Esophagus squamous epithelium (tissue), 5 donors: ENCODE results near the gene FNDC3B. TPM values are rescaled to one million over a fixed set of nuclear protein-coding genes. Genes with fewer than 3 reads are reported as not detected.

Experiments used
- DNase-seq: peaks from one replicate; lab custom pipeline; 2025; lab: John Stamatoyannopoulos, UW
- H3K27ac ChIP-seq, 4 donors: fragments of 200-600 bp; sonication (generic); one replicate each; pipeline ENCODE4 v1.5.1; 2016 to 2019; ENCODE audit warnings: mild to moderate bottlenecking in 1 of 4
- H3K27me3 ChIP-seq, 4 donors: fragments of 200-600 bp; sonication (generic); 1 replicate in 3 of 4; 2 replicates in 1 of 4; pipeline versions ENCODE4 v1.5.1 to v1.6.0; 2017 to 2021; ENCODE audit warnings: antibody characterized with exemption in 1 of 4
- H3K36me3 ChIP-seq, 3 donors: fragments of 200-600 bp; sonication (generic); one replicate each; pipeline ENCODE4 v1.5.1; 2016 to 2019
- H3K4me1 ChIP-seq, 3 donors: fragments of 200-600 bp; sonication (generic); one replicate each; pipeline ENCODE4 v1.5.1; 2017 to 2019
- H3K4me3 ChIP-seq, 4 donors: fragments of 200-600 bp; sonication (generic); 1 replicate in 3 of 4; 2 replicates in 1 of 4; pipeline ENCODE4 v1.5.1; 2016 to 2019; ENCODE audit warnings: mild to moderate bottlenecking in 2 of 4, moderate library complexity in 1 of 4
- H3K9me3 ChIP-seq, 3 donors: fragments of 200-600 bp; sonication (generic); one replicate each; pipeline ENCODE4 v1.5.1; 2016 to 2019
- CTCF ChIP-seq, 6 experiments: fragments of 450-650 bp in 4 of 6; fragments of 200-600 bp in 2 of 6; sonication (generic) in 2 of 6; IDR thresholded peaks; one replicate each; pipeline ENCODE4 v1.5.1; 2016 to 2019; ENCODE audit warnings: antibody characterized with exemption in 6 of 6, mild to moderate bottlenecking in 4 of 6, moderate library complexity in 4 of 6
- POLR2A ChIP-seq, 4 donors: fragments of 450-650 bp; IDR thresholded peaks; one replicate each; pipeline ENCODE4 v1.6.1; 2017; ENCODE audit warnings: antibody characterized with exemption in 4 of 4, mild to moderate bottlenecking in 4 of 4, moderate library complexity in 3 of 4
- WGBS, 2 donors: methylation state at CpG; one replicate each; pipeline ENCODE4 v1.1.5; 2018; 5-methylcytosine and 5-hydroxymethylcytosine counted together
- intact Hi-C: fragments of 100-400 bp; cut with DNase I; formaldehyde crosslinking; loops from one replicate; pipeline ENCODE4 v1.15.0; 2022
- total RNA-seq, 4 donors: library from RNA; depleted of rRNA; stranded (reverse); fragments of >200 nt; gene quantifications; one replicate each; pipeline ENCODE4 v1.1.0, GENCODE V29; 2016
- donor health status: DM: yes; HTN: yes; CAD: no.

The FNDC3B gene
- total RNA-seq, 4 donors from 2014 or later: 7.7 to 44.3 (median 20.4) TPM

DNA sequence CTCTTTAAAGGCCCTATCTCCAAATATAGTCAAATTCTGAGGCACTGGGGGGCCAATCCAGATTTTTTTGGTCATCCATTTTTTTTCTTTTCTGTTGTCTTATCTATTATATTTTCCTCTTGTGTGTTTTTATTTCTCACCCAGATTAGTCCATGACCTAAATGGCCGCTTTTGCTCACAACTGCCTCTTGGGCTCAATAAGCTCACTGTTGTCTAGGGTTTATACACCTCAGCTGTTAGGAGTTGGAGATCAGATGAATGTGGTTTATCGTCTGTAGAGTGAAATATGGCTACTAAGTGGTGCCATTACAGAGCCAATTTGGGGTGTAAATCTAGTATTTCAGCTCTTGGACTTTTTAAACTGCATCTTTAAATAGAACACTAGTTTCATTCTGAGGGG lies 235.5 kb downstream of the FNDC3B start:
- Histone ChIP-seq H3K4me1 (peaks cover 0 to 23% (median 11%) of the 10 kb centered on the region in 3 donors), H3K4me3 (no peak overlapping the region), H3K27me3 (no peaks in the 10 kb centered on the region), H3K27ac (no peak overlapping the region), H3K36me3 (no peaks in the 10 kb centered on the region), H3K9me3 (no peaks in the 10 kb centered on the region)
- intact Hi-C loops: no loop called here
- TF ChIP-seq POLR2A (IDR thresholded peaks at IDR 0.05): no peak
- TF ChIP-seq CTCF (IDR thresholded peaks at IDR 0.05): no peak
- no peak for DNase-seq
- 88 to 93% methylated on average over 2 of the region's 2 CpGs for WGBS, 2 donors

- DNase-seq: no peak
- no peak overlapping the region for H3K27ac ChIP-seq
- H3K9me3 ChIP-seq: no peaks in the 10 kb centered on the region
- no peak overlapping the region for H3K4me3 ChIP-seq
- TF ChIP-seq POLR2A (IDR thresholded peaks at IDR 0.05) (no peak), CTCF (IDR thresholded peaks at IDR 0.05) (no peak)
- H3K27me3 ChIP-seq: no peaks in the 10 kb centered on the region
- 79 to 82% methylated on average over 1 of the region's 1 CpG for WGBS, 2 donors
- intact Hi-C loops: no loop called here
- peaks cover 0 to 30% (median 12%) of the 10 kb centered on the region in 3 donors for H3K4me1 ChIP-seq
- H3K36me3 ChIP-seq: no peaks in the 10 kb centered on the region
Observed at GRCh38 chr3:172275586-172275985, 236.2 kb downstream of the FNDC3B start.

DNA sequence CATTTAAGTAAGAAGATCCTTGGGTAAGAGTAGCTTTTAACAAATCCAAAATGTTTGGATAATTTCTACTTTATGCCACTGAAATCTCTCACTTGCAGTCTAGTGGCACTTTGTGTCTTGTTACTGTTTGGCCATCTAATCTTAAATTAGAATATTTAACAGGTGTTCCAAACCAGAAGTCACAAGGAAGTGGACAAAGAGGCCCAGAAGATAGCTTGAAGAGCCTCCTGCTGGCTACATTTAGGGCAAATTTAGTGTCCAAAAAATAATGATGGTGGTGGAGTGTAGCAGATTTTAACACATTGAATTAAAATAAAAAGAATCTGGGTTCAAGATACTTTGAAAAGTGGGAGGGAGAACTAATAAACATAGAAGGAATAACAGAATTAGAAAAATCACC lies 236.7 kb downstream of the FNDC3B start:
- intact Hi-C loops: no loop called here
- Histone ChIP-seq H3K36me3 (no peaks in the 10 kb centered on the region), H3K9me3 (no peaks in the 10 kb centered on the region), H3K4me1 (peaks cover 0 to 32% (median 12%) of the 10 kb centered on the region in 3 donors), H3K27me3 (no peaks in the 10 kb centered on the region), H3K4me3 (no peak overlapping the region), H3K27ac (no peak overlapping the region)
- TF ChIP-seq CTCF (IDR thresholded peaks at IDR 0.05) (no peak), POLR2A (IDR thresholded peaks at IDR 0.05) (no peak)
- no peak for DNase-seq

DNA sequence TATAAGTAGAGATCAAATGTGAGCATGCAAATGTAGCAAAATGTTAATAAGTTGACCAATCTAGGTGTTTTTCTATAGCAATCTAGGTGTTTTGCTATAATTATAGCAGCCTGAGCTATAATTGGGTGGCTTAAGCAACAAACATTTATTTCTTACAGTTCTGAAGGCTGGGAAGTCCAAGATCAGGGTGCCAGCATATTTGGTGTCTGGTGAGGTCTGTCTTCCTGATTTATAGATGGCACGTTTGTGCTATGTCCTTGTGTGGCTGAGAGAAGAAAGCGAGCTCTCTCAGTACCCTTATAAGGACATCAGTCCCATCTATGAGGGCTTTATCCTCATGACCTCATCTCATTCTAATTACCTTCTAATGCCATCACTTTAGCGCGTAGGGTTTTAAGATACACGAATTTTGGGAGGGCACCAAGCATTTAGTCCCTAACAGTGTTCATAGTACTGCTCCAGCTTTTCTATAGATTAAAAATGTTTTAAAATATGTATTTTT lies 237.8 kb downstream of the FNDC3B start:
- DNase-seq: no peak
- H3K27ac ChIP-seq: no peak overlapping the region
- no peaks in the 10 kb centered on the region for H3K9me3 ChIP-seq
- TF ChIP-seq CTCF (IDR thresholded peaks at IDR 0.05): no peak
- no peak overlapping the region for H3K4me3 ChIP-seq
- H3K27me3 ChIP-seq: no peaks in the 10 kb centered on the region
- H3K36me3 ChIP-seq: no peaks in the 10 kb centered on the region
- 77 to 95% methylated on average over 5 of the region's 5 CpGs for WGBS, 2 donors
- intact Hi-C loops: no loop called here
- H3K4me1 ChIP-seq: peaks cover 0 to 32% (median 12%) of the 10 kb centered on the region in 3 donors

DNA sequence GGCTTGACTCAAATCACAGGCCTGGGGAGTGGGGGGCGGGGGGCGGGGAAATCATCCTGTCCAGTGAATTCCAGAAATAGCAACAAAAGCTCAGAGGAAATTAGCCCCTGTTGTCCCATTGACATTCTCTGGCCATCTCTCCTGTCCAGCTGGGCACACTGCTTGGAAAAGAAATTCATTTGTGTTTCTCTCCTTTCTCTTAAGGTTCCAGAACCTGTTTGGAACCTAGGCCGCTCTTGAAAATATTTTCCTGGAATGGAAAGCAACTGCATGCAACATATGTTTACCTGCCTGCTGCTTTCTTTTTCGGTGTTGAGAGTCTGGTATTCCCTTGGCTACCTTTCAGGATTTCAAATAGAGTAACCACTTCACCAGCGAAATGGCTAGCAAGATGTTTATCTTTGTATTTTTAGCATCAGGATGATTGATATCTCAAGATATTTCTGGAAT lies 239.8 kb downstream of the FNDC3B start:
- DNase-seq: no peak
- intact Hi-C loops: no loop called here
- peak overlapping the region in 2 of 4 donors; percentile 26 to 62 for H3K27ac ChIP-seq
- peaks cover 0 to 21% (median 12%) of the 10 kb centered on the region in 3 donors for H3K4me1 ChIP-seq
- no peaks in the 10 kb centered on the region for H3K9me3 ChIP-seq
- 49 to 62% methylated on average over 3 of the region's 5 CpGs for WGBS, 2 donors
- TF ChIP-seq CTCF (IDR thresholded peaks at IDR 0.05) (no peak), POLR2A (IDR thresholded peaks at IDR 0.05) (no peak)
- no peaks in the 10 kb centered on the region for H3K27me3 ChIP-seq
- no peak overlapping the region for H3K4me3 ChIP-seq
- no peaks in the 10 kb centered on the region for H3K36me3 ChIP-seq
